Stimulated activated CD4-positive, alpha-beta T cell treated with anti-CD3 and anti-CD28 coated beads, Interleukin-4, amount 100 ng/mL, for 48 hours (primary cell): ENCODE data around the gene PBLD.
"Not testable (repeated sequence)": the region's sequence is repeated elsewhere in the genome, so short reads cannot be mapped to it uniquely, and the experiment has no call there.

ENCODE experiments used
- DNase-seq, 2 donors: peaks; one replicate each; pipeline ENCODE4 v3.0.0-alpha.2; 2020; ENCODE audit warnings: low read depth in 2 of 2

PBLD gene

GRCh38 chr10:68280758-68281157 is 52.0 kb downstream of the PBLD start:
- no peak for DNase-seq

GRCh38 chr10:68278906-68279753 is 53.6 kb downstream of the PBLD start:
- not testable (repeated sequence) for DNase-seq

GRCh38 chr10:68277814-68278213 is 54.9 kb downstream of the PBLD start:
- not testable (repeated sequence) for DNase-seq

GRCh38 chr10:68276224-68276623 is 56.5 kb downstream of the PBLD start:
- DNase-seq, result no peak

- DNase-seq, result no peak
Observed at GRCh38 chr10:68275600-68276126, 57.1 kb downstream of the PBLD start.

- DNase-seq, result no peak
Observed at GRCh38 chr10:68272833-68273232, 59.9 kb downstream of the PBLD start.

- no peak for DNase-seq
Observed at GRCh38 chr10:68271196-68271882, 61.4 kb downstream of the PBLD start.

GRCh38 chr10:68269562-68270290 is 63.0 kb downstream of the PBLD start:
- DNase-seq, result no peak

GRCh38 chr10:68261132-68261856 is 71.4 kb downstream of the PBLD start:
- DNase-seq, result no peak

GRCh38 chr10:68253346-68253745 is 79.4 kb downstream of the PBLD start:
- no peak for DNase-seq

- no peak for DNase-seq
Observed at GRCh38 chr10:68251625-68252495, 80.9 kb downstream of the PBLD start.

GRCh38 chr10:68251151-68251550 is 81.6 kb downstream of the PBLD start:
- DNase-seq, result no peak

GRCh38 chr10:68249297-68249696 is 83.4 kb downstream of the PBLD start:
- DNase-seq, result no peak

GRCh38 chr10:68247931-68248330 is 84.8 kb downstream of the PBLD start:
- no peak for DNase-seq

- not testable (repeated sequence) for DNase-seq
Observed at GRCh38 chr10:68246397-68246796, 86.3 kb downstream of the PBLD start.

- DNase-seq, result no peak
Observed at GRCh38 chr10:68242051-68242450, 90.7 kb downstream of the PBLD start.

- no peak for DNase-seq
Observed at GRCh38 chr10:68239596-68240150, 93.1 kb downstream of the PBLD start.

- DNase-seq, result no peak
Observed at GRCh38 chr10:68239069-68239468, 93.7 kb downstream of the PBLD start.

GRCh38 chr10:68238371-68238770 is 94.4 kb downstream of the PBLD start:
- no peak for DNase-seq

- DNase-seq, result no peak
Observed at GRCh38 chr10:68237173-68237572, 95.6 kb downstream of the PBLD start.
